Measurements from ENCODE around the gene GMEB2.
"Not testable (repeated sequence)": the region's sequence is repeated elsewhere in the genome, so short reads cannot be mapped to it uniquely, and the experiment has no call there.

The GMEB2 gene

DNA sequence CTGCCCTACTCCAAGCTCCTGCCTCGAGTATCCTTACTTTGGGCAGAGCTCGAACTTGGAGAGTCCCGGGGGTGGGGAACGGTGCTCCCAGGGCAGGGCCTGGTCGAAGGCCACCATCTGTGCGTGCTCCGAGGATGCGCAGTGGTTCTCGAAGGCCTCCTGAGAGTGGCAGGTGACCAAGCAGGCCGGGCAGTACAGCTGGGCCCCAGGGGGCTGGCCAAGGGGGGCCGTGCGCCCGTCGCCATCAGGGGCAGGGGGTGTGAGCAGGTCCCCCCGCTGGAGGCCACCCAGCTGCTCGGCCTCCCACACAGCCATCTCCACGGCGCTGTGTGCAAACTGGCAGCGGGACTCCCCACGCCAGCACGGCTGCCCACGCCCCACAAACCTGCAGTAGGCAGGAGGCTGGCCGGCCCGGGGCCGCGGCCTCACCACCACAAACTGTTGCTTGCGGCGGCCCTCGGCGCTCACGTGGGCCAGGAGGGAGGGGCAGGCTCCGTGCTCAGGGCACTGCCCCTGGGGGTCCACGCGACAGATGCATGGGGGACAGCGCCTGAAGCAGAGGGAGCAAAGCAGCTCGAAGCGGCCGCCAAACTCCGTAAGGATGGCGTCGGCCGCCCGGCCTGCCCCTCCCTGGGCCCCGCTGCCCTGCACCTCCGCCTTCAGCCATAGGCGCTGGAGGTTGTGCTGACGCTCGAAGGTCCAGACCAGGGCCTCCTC lies 54.7 kb downstream of the GMEB2 start:
- DNase-seq (ENCODE audit: low read depth, low spot score), result no peak
- Histone ChIP-seq H3K9me3 (ENCODE audit: low read depth, low read length) (no peaks in the 10 kb centered on the region), H3K36me3 (ENCODE audit: insufficient read depth, low read length) (no peaks in the 10 kb centered on the region), H3K4me3 (no peak overlapping the region), H3K9ac (ENCODE audit: insufficient read length) (no peak overlapping the region), H3K27ac (no peak overlapping the region)
- TF ChIP-seq EZH2 (IDR thresholded peaks at IDR 0.05) (no peak), FOXP2 (optimal IDR thresholded peaks at IDR 0.05; ENCODE audit: control extremely low read depth, extremely low read length, insufficient read depth) (no peak), POLR2AphosphoS5 (IDR thresholded peaks at IDR 0.05; ENCODE audit: borderline replicate concordance, low read depth, low read length) (no peak)

DNA sequence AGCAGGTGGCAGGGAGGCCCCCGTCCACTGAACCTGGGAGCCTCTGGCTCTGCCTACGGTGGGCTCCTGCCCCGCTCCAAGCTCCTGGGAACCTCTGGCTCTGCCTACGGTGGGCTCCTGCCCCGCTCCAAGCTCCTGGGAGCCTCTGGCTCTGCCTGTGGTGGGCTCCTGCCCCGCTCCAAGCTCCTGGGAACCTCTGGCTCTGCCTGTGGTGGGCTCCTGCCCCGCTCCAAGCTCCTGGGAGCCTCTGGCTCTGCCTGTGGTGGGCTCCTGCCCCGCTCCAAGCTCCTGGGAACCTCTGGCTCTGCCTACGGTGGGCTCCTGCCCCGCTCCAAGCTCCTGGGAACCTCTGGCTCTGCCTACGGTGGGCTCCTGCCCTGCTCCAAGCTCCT lies 55.8 kb downstream of the GMEB2 start:
- not testable (repeated sequence) for H3K27ac ChIP-seq; H3K4me3 ChIP-seq; DNase-seq (ENCODE audit: low read depth, low spot score); H3K9me3 ChIP-seq (ENCODE audit: low read depth, low read length); H3K9ac ChIP-seq (ENCODE audit: insufficient read length); H3K36me3 ChIP-seq (ENCODE audit: insufficient read depth, low read length)

DNA sequence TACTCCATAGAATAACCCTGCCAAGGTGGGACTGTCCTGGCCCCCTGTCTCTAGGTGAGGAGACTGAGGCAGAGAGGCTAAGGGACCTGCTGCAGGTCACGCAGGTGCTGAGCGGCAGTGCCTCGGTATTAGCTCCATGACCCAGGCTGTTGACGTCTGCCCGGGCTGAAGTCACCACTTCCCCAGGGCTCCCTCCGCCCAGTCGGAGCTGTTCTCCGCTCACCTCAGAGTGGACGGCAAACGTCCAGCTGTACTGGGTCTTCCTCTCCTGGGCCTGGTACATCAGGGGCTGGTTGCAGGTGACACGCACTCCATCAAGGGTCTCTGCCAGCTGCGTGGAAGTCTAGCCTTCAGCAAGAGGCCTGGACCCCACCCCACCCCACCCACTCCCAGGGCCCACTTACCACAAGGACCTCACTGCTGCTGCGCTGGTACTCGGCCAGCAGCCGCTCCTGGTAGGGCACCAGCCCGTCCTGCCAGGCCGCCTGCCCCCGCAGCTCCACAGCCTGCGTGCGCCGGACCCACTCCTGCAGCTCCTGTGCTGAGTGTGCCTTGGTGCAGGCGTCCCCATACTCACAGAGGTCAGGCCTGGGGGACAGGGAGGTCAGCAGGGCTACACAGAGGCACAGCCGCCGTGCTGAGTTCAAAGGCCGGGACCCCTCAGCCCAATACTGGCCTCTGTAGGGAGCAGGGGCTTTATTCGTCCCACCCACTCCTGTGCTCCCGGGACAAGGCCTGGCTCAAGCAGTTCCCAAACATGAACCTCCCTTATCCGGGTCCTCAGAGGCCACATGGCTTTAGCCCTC lies 56.4 kb downstream of the GMEB2 start:
- no peak overlapping the region for H3K9ac ChIP-seq (ENCODE audit: insufficient read length)
- TF ChIP-seq FOXP2 (optimal IDR thresholded peaks at IDR 0.05; ENCODE audit: control extremely low read depth, extremely low read length, insufficient read depth), result no peak
- TF ChIP-seq EZH2 (IDR thresholded peaks at IDR 0.05), result no peak
- TF ChIP-seq POLR2AphosphoS5 (IDR thresholded peaks at IDR 0.05; ENCODE audit: borderline replicate concordance, low read depth, low read length), result no peak
- H3K9me3 ChIP-seq (ENCODE audit: low read depth, low read length), result no peaks in the 10 kb centered on the region
- no peaks in the 10 kb centered on the region for H3K36me3 ChIP-seq (ENCODE audit: insufficient read depth, low read length)
- H3K27ac ChIP-seq, result no peak overlapping the region
- no peak overlapping the region for H3K4me3 ChIP-seq
- no peak for DNase-seq (ENCODE audit: low read depth, low spot score)

DNA sequence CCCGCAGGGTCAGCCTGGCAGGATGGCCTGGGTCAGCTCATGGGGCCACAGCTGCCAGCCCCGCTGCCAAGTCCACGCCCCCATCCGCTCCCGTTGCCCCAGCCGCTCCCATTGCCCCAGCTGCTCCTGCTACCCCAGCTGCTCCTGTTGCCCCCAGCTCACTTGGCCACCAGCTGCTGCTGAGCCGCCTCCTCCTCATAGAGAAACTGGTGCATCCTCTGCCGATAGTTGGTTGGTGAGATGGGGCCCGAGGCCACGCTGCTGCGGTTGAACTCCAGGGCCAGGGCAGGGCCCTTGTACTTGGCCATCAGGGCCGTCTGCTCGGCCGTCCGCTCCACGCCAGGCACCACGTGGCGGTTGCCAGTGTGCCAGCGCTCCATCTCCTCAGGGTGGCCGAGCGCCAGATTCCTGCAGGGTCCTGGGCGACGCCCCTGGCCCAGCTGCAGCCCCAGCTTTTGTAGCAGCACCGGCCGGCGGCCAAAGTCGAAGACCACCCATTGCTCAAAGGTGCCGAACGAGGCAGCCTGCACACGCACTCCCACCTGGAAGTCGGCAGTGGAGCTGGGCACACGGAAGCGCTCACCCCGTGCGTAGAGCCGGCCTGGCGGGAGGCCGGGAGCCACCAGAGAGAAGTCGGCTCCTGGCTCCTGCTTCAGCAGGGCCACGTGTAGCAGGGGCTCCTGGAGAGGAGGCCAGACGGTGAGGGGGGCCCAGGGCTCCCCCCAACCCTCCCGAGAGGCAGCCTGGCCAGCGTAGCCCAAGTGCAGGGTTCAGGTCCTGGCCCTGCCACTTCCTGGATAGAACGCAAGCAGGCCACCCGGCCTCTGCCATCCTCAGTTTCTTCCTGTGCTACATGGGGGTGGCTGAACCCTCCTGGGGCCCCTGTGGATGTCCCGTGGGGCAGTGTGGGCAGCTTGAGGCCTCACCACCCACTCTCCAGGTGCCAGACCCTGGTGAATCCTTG lies 57.6 kb downstream of the GMEB2 start:
- Histone ChIP-seq H3K4me3 (no peak overlapping the region), H3K9ac (ENCODE audit: insufficient read length) (no peak overlapping the region), H3K9me3 (ENCODE audit: low read depth, low read length) (no peaks in the 10 kb centered on the region), H3K36me3 (ENCODE audit: insufficient read depth, low read length) (no peaks in the 10 kb centered on the region), H3K27ac (no peak overlapping the region)
- TF ChIP-seq EZH2 (IDR thresholded peaks at IDR 0.05) (no peak), POLR2AphosphoS5 (IDR thresholded peaks at IDR 0.05; ENCODE audit: borderline replicate concordance, low read depth, low read length) (no peak), FOXP2 (optimal IDR thresholded peaks at IDR 0.05; ENCODE audit: control extremely low read depth, extremely low read length, insufficient read depth) (no peak)
- DNase-seq (ENCODE audit: low read depth, low spot score), result no peak

DNA sequence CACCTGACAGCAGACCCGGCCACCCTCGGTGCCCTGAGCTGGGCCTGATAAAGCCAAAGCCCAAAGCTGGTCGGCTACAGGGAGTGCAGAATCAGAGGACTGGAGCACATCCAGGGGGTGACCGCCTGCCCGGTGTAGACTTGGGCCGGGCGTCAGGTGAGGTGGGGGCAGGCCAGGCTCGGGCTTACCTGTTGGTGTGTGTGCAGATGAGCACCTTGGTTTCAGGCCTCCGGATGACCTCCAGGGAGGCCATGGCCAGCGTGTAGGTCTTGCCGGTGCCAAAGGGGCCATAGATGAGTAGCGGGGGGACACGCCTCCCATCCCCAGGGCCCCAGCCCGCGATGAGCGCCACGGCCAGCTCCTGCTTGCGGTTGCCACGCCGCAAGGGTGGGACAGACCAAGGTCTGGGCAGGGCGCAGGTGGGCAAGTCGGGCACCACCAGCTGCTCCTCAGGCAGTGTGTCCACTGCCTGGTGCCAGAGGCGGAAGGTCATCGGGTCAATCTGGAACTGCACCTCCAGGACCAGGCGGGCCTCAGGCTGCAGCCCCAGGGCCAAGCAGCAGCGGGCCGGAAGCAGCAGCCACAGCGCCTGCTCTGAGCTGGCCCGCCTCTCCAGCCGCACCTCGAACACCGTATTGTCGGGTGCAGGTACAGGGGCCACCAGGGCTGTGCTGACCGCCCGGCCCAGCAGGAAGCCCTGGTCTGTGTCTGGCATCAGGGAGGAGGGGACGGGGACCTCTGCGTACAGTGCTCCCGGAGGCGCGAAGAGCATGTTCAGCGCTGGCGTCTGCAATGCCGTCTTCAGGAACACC lies 58.5 kb downstream of the GMEB2 start:
- no peak overlapping the region for H3K9ac ChIP-seq (ENCODE audit: insufficient read length)
- no peaks in the 10 kb centered on the region for H3K9me3 ChIP-seq (ENCODE audit: low read depth, low read length)
- TF ChIP-seq POLR2AphosphoS5 (IDR thresholded peaks at IDR 0.05; ENCODE audit: borderline replicate concordance, low read depth, low read length) (no peak), EZH2 (IDR thresholded peaks at IDR 0.05) (no peak), FOXP2 (optimal IDR thresholded peaks at IDR 0.05; ENCODE audit: control extremely low read depth, extremely low read length, insufficient read depth) (no peak)

DNA sequence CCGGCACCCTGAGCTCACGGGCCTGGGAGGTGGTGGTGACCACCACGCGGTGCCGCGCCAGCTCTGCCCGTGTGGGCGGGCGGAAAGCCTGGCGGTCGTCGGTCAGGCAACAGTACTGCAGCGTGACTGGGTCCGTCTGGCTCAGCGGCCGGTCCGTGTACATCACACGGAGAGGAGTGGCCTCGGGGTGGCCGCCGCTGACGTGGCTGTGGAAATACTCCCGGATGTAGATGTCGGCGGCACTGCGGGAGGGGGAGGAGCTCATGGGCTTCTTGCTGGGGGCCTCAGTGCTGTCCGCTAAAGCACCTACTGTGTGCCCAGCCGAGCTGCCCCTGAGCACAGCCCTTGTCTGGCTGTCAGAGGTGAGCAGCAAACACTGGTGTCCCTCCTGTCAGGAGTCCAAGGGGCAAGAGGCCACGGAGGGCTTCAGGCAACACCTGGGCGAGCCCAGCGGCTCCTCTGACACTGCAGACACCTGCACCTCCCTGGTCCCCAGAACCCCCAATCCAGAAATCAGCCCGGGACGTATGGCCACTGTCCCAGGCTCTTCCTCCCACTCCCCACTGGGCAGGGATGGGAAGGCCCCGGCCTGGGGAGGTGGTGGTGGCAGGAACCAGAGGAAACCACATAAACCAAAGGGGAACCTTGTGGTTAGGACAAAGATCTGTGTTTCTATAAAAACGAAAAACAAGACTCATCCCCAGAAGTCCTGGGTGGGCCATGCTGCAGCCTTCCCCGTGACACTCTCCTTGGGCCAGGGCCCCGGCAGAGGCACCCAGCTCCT lies 59.3 kb downstream of the GMEB2 start:
- no peak for DNase-seq (ENCODE audit: low read depth, low spot score)
- H3K9me3 ChIP-seq (ENCODE audit: low read depth, low read length), result no peaks in the 10 kb centered on the region
- no peak overlapping the region for H3K27ac ChIP-seq

More for the DNA sequence above, 58.5 kb downstream of the GMEB2 start:
- no peak for DNase-seq (ENCODE audit: low read depth, low spot score)
- Histone ChIP-seq H3K4me3 (no peak overlapping the region), H3K27ac (no peak overlapping the region), H3K36me3 (ENCODE audit: insufficient read depth, low read length) (no peaks in the 10 kb centered on the region)

DNA sequence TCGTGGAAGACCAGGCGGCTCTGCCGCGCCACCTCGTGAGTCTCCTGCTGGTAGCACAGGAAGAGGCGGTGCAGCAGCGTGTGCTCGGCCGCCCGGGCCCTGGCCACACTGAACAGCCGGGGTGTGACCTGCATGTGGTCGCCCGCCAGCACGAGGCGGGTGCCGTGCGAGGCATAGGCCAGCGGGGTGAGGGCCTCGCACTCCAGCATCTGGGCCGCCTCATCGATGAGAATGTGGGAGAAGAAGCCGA lies 59.8 kb downstream of the GMEB2 start:
- no peak overlapping the region for H3K4me3 ChIP-seq
- no peaks in the 10 kb centered on the region for H3K36me3 ChIP-seq (ENCODE audit: insufficient read depth, low read length)
- H3K9me3 ChIP-seq (ENCODE audit: low read depth, low read length), result no peaks in the 10 kb centered on the region
- TF ChIP-seq POLR2AphosphoS5 (IDR thresholded peaks at IDR 0.05; ENCODE audit: borderline replicate concordance, low read depth, low read length) (no peak), EZH2 (IDR thresholded peaks at IDR 0.05) (no peak), FOXP2 (optimal IDR thresholded peaks at IDR 0.05; ENCODE audit: control extremely low read depth, extremely low read length, insufficient read depth) (no peak)
- no peak overlapping the region for H3K27ac ChIP-seq
- H3K9ac ChIP-seq (ENCODE audit: insufficient read length), result no peak overlapping the region
- no peak for DNase-seq (ENCODE audit: low read depth, low spot score)

More for the DNA sequence above, 59.3 kb downstream of the GMEB2 start:
- Histone ChIP-seq H3K4me3 (no peak overlapping the region), H3K9ac (ENCODE audit: insufficient read length) (no peak overlapping the region), H3K36me3 (ENCODE audit: insufficient read depth, low read length) (no peaks in the 10 kb centered on the region)
- no peak for TF ChIP-seq POLR2AphosphoS5 (IDR thresholded peaks at IDR 0.05; ENCODE audit: borderline replicate concordance, low read depth, low read length)
- TF ChIP-seq EZH2 (IDR thresholded peaks at IDR 0.05), result no peak
- no peak for TF ChIP-seq FOXP2 (optimal IDR thresholded peaks at IDR 0.05; ENCODE audit: control extremely low read depth, extremely low read length, insufficient read depth)

Measured in SK-N-MC (cell line).